Natural killer cell (primary cell): ENCODE results near the gene MACROD2. TPM values are rescaled to one million over a fixed set of nuclear protein-coding genes. Genes with fewer than 3 reads are reported as not detected.

Source experiments
- ATAC-seq, 3 donors: fragments of 150-1000 bp in 2 of 3; fragments of 200-7000 bp in 1 of 3; cut with Tn5 transposase; 1 replicate in 1 of 3; 2 replicates in 2 of 3; pipeline ENCODE4 v1.10.0; 2021; ENCODE audit warnings: mild to moderate bottlenecking in 2 of 3, moderate library complexity in 2 of 3
- DNase-seq, 2 donors: peaks; one replicate each; pipeline versions ENCODE4 v3.0.0 to v3.0.0-alpha.2; 2013 to 2021; ENCODE audit warnings: mixed read lengths in 1 of 2
- H3K27ac ChIP-seq: one replicate; pipeline ENCODE4 v1.5.1; 2013; ENCODE audit warnings: mild to moderate bottlenecking, low read length
- H3K27me3 ChIP-seq: one replicate; pipeline ENCODE4 v1.6.1; 2013; ENCODE audit warnings: low read length; ENCODE audit not compliant: control insufficient read depth, insufficient read depth
- H3K36me3 ChIP-seq: one replicate; pipeline ENCODE4 v1.6.1; 2013; ENCODE audit warnings: low read length; ENCODE audit not compliant: control insufficient read depth, insufficient read depth
- H3K4me1 ChIP-seq: one replicate; pipeline ENCODE4 v1.6.1; 2013; ENCODE audit warnings: low read length; ENCODE audit not compliant: control insufficient read depth, insufficient read depth
- H3K4me3 ChIP-seq: one replicate; pipeline ENCODE4 v1.5.1; 2013; ENCODE audit warnings: low read length
- H3K9me3 ChIP-seq: one replicate; pipeline ENCODE4 v1.6.1; 2013; ENCODE audit warnings: low read length; ENCODE audit not compliant: control insufficient read depth, insufficient read depth
- H3K27ac Mint-ChIP-seq, 2 donors: one replicate each; pipeline ENCODE4 v1.8.0; 2022; ENCODE audit warnings: mild to moderate bottlenecking in 2 of 2, mixed read lengths in 2 of 2, moderate library complexity in 1 of 2
- H3K27me3 Mint-ChIP-seq, 2 donors: one replicate each; pipeline ENCODE4 v1.8.0; 2022; ENCODE audit warnings: low read depth in 2 of 2, mixed read lengths in 2 of 2
- H3K36me3 Mint-ChIP-seq: one replicate; pipeline ENCODE4 v1.8.0; 2022; ENCODE audit warnings: mixed read lengths
- H3K4me1 Mint-ChIP-seq, 2 donors: one replicate each; pipeline ENCODE4 v1.8.0; 2022; ENCODE audit warnings: mixed read lengths in 2 of 2
- H3K4me3 Mint-ChIP-seq: one replicate; pipeline ENCODE4 v1.8.0; 2022; ENCODE audit warnings: mild to moderate bottlenecking, moderate library complexity, mixed read lengths
- H3K9me3 Mint-ChIP-seq, 2 donors: one replicate each; pipeline ENCODE4 v1.8.0; 2022; ENCODE audit warnings: mixed read lengths in 2 of 2
- WGBS: methylation state at CpG from one replicate; pipeline ENCODE4 v1.1.7; 2013; ENCODE audit warnings: missing lambda C conversion rate; ENCODE audit not compliant: insufficient coverage; 5-methylcytosine and 5-hydroxymethylcytosine counted together
- intact Hi-C: fragments of 100-400 bp; cut with micrococcal nuclease; formaldehyde crosslinking; loops from one replicate; pipeline ENCODE4 v1.14.2; 2022
- total RNA-seq, 4 donors: library from RNA; stranded (reverse); fragments of 120-200 nt in 1 of 4; gene quantifications; one replicate each; pipeline versions ENCODE4 v1.2.3 to v1.2.4, GENCODE V29; 2013 to 2022
- TF ChIP-seq, protein P1 (sequence below): fragments of 200-600 bp; IDR thresholded peaks from one replicate; pipeline ENCODE4 v1.8.0; 2022; ENCODE audit warnings: antibody characterized with exemption

Gene MACROD2
- total RNA-seq, 3 donors from 2014 or later (not counting 1 experiment from before 2014, with no cell fraction given), result 0.19 to 0.88 TPM; not detected in 1

DNA sequence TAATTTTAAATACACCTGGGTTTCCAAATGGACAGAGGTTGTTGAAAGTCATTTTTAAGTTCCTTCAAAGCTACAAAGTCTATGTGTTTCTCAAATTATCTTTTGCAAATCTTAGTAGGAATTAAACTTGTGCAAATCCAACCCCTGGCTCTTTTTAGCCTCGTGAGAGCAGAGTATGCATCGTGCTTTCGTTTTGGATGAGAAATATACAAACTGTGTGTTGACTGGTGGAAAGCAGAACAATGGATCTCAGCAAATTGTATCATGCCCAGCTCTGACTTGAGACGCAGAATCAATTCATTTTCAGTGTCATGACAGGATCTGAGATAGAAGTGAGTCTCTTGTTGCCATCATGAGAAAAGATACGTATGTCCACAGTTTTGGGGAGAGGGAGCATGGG is 884.5 kb downstream of the MACROD2 start:
- Mint-ChIP-seq H3K4me1 (no peaks in the 10 kb centered on the region), H3K4me3 (no peak overlapping the region), H3K9me3 (peaks cover 5 to 19% of the 10 kb centered on the region in 2 donors), H3K27me3 (no peaks in the 10 kb centered on the region), H3K36me3 (no peaks in the 10 kb centered on the region), H3K27ac (no peak overlapping the region)
- no peak for DNase-seq
- TF ChIP-seq, protein P1, sequence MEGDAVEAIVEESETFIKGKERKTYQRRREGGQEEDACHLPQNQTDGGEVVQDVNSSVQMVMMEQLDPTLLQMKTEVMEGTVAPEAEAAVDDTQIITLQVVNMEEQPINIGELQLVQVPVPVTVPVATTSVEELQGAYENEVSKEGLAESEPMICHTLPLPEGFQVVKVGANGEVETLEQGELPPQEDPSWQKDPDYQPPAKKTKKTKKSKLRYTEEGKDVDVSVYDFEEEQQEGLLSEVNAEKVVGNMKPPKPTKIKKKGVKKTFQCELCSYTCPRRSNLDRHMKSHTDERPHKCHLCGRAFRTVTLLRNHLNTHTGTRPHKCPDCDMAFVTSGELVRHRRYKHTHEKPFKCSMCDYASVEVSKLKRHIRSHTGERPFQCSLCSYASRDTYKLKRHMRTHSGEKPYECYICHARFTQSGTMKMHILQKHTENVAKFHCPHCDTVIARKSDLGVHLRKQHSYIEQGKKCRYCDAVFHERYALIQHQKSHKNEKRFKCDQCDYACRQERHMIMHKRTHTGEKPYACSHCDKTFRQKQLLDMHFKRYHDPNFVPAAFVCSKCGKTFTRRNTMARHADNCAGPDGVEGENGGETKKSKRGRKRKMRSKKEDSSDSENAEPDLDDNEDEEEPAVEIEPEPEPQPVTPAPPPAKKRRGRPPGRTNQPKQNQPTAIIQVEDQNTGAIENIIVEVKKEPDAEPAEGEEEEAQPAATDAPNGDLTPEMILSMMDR, result no peak
- Histone ChIP-seq H3K4me3 (no peak overlapping the region), H3K27me3 (no peaks in the 10 kb centered on the region), H3K4me1 (no peaks in the 10 kb centered on the region), H3K36me3 (no peaks in the 10 kb centered on the region), H3K27ac (no peak overlapping the region), H3K9me3 (peaks cover 5% of the 10 kb centered on the region)
- ATAC-seq, result no peak
- 88% methylated on average over 5 of the region's 5 CpGs for WGBS
- intact Hi-C loops, result no loop called here

DNA sequence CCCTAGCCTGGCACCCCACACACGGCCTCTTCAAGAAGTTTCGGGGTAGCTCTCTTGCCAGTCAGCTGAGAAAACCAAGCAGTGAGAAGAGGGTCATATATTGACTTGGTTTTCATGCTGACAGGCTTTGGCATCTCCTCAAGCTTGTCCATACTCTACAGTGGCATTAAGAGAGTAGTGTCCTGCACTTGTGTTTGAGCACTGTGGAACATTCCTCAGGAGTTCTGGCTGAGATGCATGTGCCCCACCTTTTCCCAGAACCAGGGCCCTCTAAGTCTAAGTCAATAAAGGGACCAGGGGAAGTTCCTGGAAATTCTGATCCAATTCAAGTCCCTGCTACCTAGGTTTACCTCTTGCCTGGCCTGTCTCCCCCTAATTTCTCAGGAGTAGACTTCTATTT is 886.2 kb downstream of the MACROD2 start:
- intact Hi-C loops, result no loop called here
- H3K9me3 Mint-ChIP-seq, result peaks cover 11 to 24% of the 10 kb centered on the region in 2 donors
- WGBS, result 86% methylated on average over 2 of the region's 2 CpGs

DNA sequence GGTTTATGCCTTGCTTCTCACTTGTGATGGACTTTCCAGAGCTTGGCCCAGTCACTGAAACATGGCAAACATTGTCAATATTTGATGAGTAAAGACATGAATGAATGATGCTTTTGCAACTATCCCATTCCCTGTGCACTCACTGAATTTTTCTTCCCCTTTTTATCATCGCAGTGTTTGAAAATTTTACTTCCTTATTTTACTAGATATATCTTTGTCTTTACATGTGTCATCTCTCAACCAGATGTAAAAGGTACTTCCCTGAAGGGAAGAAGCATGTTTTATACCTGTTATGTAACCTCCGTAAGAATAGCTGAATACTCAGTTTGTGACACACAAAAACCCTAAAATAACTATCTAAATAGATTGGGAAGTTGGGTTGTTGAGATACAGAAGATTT is 886.8 kb downstream of the MACROD2 start:
- Mint-ChIP-seq H3K36me3 (no peaks in the 10 kb centered on the region), H3K4me1 (no peaks in the 10 kb centered on the region), H3K27ac (no peak overlapping the region), H3K27me3 (no peaks in the 10 kb centered on the region), H3K9me3 (peaks cover 11 to 20% of the 10 kb centered on the region in 2 donors), H3K4me3 (no peak overlapping the region)
- Histone ChIP-seq H3K9me3 (peaks cover 5% of the 10 kb centered on the region), H3K27ac (no peak overlapping the region), H3K27me3 (no peaks in the 10 kb centered on the region), H3K4me1 (no peaks in the 10 kb centered on the region), H3K4me3 (no peak overlapping the region), H3K36me3 (no peaks in the 10 kb centered on the region)
- DNase-seq (no peak), ATAC-seq (no peak)
- WGBS, result no CpG with 5 or more reads among the region's 2 CpGs
- TF ChIP-seq, protein P1, result no peak
- intact Hi-C loops, result no loop called here

More for the DNA sequence above, 886.2 kb downstream of the MACROD2 start:
- H3K36me3 Mint-ChIP-seq, result no peaks in the 10 kb centered on the region
- Histone ChIP-seq H3K4me1 (no peaks in the 10 kb centered on the region), H3K36me3 (no peaks in the 10 kb centered on the region), H3K27me3 (no peaks in the 10 kb centered on the region), H3K9me3 (peaks cover 5% of the 10 kb centered on the region), H3K27ac (no peak overlapping the region), H3K4me3 (no peak overlapping the region)
- no peaks in the 10 kb centered on the region for H3K4me1 Mint-ChIP-seq
- no peaks in the 10 kb centered on the region for H3K27me3 Mint-ChIP-seq
- no peak overlapping the region for H3K27ac Mint-ChIP-seq
- no peak overlapping the region for H3K4me3 Mint-ChIP-seq
- no peak for ATAC-seq
- DNase-seq, result no peak
- TF ChIP-seq, protein P1, result no peak

DNA sequence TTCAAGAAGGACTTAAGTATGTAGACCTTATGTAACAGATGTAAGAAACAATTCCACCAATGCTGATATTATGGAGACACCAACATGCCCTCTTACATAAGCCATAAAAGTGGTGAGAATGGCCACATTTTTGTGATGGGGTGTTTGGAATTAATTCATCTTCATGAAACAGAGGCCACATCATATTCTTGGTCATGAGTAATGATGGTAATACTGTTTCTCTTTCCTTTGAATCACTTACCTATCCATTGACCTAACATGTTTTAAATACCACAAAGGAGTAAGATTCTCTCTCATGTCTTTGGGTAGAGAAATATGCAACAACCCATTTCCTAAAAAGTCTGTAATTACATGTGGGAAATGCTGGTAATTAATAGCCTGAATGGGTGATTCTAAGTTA is 887.5 kb downstream of the MACROD2 start:
- H3K4me1 Mint-ChIP-seq, result no peaks in the 10 kb centered on the region
- no peaks in the 10 kb centered on the region for H3K27me3 ChIP-seq
- no peak overlapping the region for H3K4me3 ChIP-seq
- no peaks in the 10 kb centered on the region for H3K36me3 Mint-ChIP-seq
- H3K9me3 ChIP-seq, result peaks cover 5% of the 10 kb centered on the region
- intact Hi-C loops, result no loop called here
- no peaks in the 10 kb centered on the region for H3K4me1 ChIP-seq
- no peak for DNase-seq
- no peak for ATAC-seq
- no peaks in the 10 kb centered on the region for H3K27me3 Mint-ChIP-seq
- H3K36me3 ChIP-seq, result no peaks in the 10 kb centered on the region
- no peak overlapping the region for H3K27ac Mint-ChIP-seq
- H3K27ac ChIP-seq, result no peak overlapping the region
- peaks cover 11 to 19% of the 10 kb centered on the region in 2 donors for H3K9me3 Mint-ChIP-seq
- TF ChIP-seq, protein P1, result no peak
- no peak overlapping the region for H3K4me3 Mint-ChIP-seq
